ENCODE measurements around the gene CCR2. TPM values are rescaled to one million over a fixed set of nuclear protein-coding genes. Genes with fewer than 3 reads are reported as not detected.

The CCR2 gene
- total RNA-seq, 4 donors from 2014 or later, result 0.89 to 1.8 (median 1.3) TPM; not detected in 1

GRCh38 chr3:46398186-46398955, 44.5 kb downstream of the CCR2 start:
- TF ChIP-seq CTCF (IDR thresholded peaks at IDR 0.05) (no peak), POLR2A (IDR thresholded peaks at IDR 0.05) (no peak)
- no peak for DNase-seq (ENCODE audit: low spot score in 2 of 2)
- WGBS, 2 donors, result 91 to 95% methylated on average over 6 of the region's 6 CpGs
- intact Hi-C loops (cut with DNase I; ENCODE audit: low total_unique reads), result no loop called here
- no peak overlapping the region for H3K4me3 ChIP-seq (ENCODE audit: low read depth, poor library complexity, severe bottlenecking)

- DNase-seq (ENCODE audit: low spot score in 2 of 2), result no peak
- intact Hi-C loops (cut with DNase I; ENCODE audit: low total_unique reads), result no loop called here
- WGBS, 2 donors, result 67 to 85% methylated on average over 2 of the region's 2 CpGs
Measured at GRCh38 chr3:46399098-46399497, 45.2 kb downstream of the CCR2 start.

DNA sequence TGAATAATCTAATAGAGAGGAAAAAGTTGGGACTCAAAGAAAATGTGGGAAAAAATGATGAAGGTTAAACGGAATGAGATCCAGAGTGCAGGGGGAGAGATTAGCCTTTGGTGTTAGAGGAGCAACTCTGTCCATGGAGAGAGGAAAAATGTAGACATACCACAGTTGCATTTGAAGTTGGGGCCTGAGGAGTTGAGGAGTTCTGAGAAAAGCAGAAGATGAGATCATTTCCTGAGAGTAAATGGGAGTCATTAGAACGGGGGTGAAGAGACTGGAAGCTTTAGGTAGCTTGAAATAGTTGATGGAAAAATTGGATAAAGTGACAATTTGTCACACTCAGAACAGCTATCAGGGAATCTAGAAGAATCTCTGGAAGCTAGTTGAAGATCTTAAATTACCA, 45.6 kb downstream of the CCR2 start:
- TF ChIP-seq CTCF (IDR thresholded peaks at IDR 0.05) (no peak), POLR2A (IDR thresholded peaks at IDR 0.05) (no peak)
- no peak overlapping the region for H3K4me3 ChIP-seq (ENCODE audit: low read depth, poor library complexity, severe bottlenecking)
- DNase-seq (ENCODE audit: low spot score in 2 of 2), result no peak
- intact Hi-C loops (cut with DNase I; ENCODE audit: low total_unique reads), result no loop called here
- WGBS, 2 donors, result 67 to 69% methylated on average over 2 of the region's 2 CpGs

More at GRCh38 chr3:46399098-46399497, 45.2 kb downstream of the CCR2 start:
- TF ChIP-seq POLR2A (IDR thresholded peaks at IDR 0.05) (no peak), CTCF (IDR thresholded peaks at IDR 0.05) (no peak)
- no peak overlapping the region for H3K4me3 ChIP-seq (ENCODE audit: low read depth, poor library complexity, severe bottlenecking)

DNA sequence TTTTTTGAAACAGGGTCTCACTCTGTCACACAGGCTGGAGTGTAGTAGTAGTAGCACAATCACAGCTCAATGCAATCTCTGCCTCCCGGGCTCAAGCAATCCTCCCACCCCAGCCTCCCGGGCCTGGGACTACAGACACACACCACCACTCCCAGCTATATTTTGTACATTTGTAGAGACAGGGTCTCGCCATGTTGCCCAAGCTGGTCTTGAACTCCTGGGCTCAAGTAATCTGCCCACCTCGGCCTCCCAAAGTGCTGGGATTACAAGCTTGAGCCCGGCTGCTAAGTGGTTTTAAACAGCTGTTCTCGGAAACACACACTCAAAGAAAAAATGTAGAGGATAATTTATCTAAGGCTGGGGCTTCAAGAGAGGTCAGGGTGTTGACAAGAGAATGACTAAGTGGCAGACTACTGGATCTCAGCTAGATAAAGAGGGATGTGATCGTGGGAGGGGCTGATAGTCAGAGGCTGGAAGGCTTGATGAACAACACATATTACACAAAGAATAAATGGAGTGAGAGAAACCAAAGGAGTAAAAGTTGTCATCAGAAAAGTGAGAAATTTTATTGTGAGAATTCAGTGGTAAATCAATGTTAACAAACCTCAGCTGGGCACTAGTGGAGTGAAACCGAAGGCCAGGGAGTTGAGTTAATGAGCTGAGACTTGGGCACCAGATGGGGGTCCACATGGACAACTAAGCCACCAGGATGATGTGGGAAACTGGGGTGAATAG, 46.3 kb downstream of the CCR2 start:
- no peak for DNase-seq (ENCODE audit: low spot score in 2 of 2)
- TF ChIP-seq POLR2A (IDR thresholded peaks at IDR 0.05) (no peak), CTCF (IDR thresholded peaks at IDR 0.05) (no peak)
- intact Hi-C loops (cut with DNase I; ENCODE audit: low total_unique reads), result no loop called here
- WGBS, 2 donors, result 78% methylated on average over 8 of the region's 8 CpGs
- no peak overlapping the region for H3K4me3 ChIP-seq (ENCODE audit: low read depth, poor library complexity, severe bottlenecking)

DNA sequence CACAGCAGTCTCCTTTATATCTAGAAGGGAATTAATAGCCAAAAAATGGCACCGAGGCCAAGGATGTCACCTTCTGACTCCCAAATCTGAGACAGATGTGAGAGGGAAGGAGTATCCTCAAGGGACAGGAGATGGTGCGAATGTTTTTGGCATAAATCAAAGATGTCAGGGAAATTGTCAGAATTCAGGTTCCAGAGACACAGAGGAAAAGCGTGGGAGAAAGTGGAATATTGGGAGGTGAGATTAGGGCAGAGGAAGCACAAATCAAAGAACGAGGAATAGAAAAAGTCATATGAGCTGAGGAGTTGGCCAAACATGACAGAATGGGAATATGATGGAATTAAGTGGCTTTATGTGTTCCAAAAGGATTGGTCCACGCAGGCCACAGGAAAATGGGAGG, 46.9 kb downstream of the CCR2 start:
- intact Hi-C loops (cut with DNase I; ENCODE audit: low total_unique reads), result no loop called here
- 88 to 91% methylated on average over 5 of the region's 5 CpGs for WGBS, 2 donors
- DNase-seq (ENCODE audit: low spot score in 2 of 2), result no peak
- H3K4me3 ChIP-seq (ENCODE audit: low read depth, poor library complexity, severe bottlenecking), result no peak overlapping the region
- TF ChIP-seq POLR2A (IDR thresholded peaks at IDR 0.05) (no peak), CTCF (IDR thresholded peaks at IDR 0.05) (no peak)
